Subcutaneous abdominal adipose tissue (tissue), 5 donors: Measurements from ENCODE around the gene RAB40A.
A peak's percentile ranks its signal among the peaks of the same experiment; 100 is the strongest.

Experiments
- H3K27ac ChIP-seq: one replicate; pipeline ENCODE4 v1.7.0; 2013; ENCODE audit warnings: low read depth, mild to moderate bottlenecking, inconsistent platforms, low read length, moderate library complexity
- H3K27me3 ChIP-seq, 5 donors: one replicate each; pipeline ENCODE4 v1.7.0; 2013; ENCODE audit warnings: low read length in 5 of 5, inconsistent platforms in 1 of 5; ENCODE audit not compliant: control insufficient read depth in 5 of 5, insufficient read depth in 4 of 5
- H3K36me3 ChIP-seq, 5 donors: one replicate each; pipeline ENCODE4 v1.7.0; 2013; ENCODE audit warnings: low read length in 5 of 5; ENCODE audit not compliant: control insufficient read depth in 5 of 5, insufficient read depth in 5 of 5
- H3K4me1 ChIP-seq, 5 donors: one replicate each; pipeline ENCODE4 v1.7.0; 2013; ENCODE audit warnings: low read length in 5 of 5, mild to moderate bottlenecking in 3 of 5, moderate library complexity in 1 of 5; ENCODE audit not compliant: control insufficient read depth in 5 of 5, insufficient read depth in 5 of 5
- H3K4me3 ChIP-seq, 5 donors: one replicate each; pipeline ENCODE4 v1.7.0; 2013; ENCODE audit warnings: low read length in 5 of 5, low read depth in 1 of 5
- H3K9ac ChIP-seq, 5 donors: one replicate each; pipeline ENCODE4 v1.7.0; 2013; ENCODE audit warnings: low read length in 5 of 5, mild to moderate bottlenecking in 4 of 5, moderate library complexity in 3 of 5
- H3K9me3 ChIP-seq, 5 donors: one replicate each; pipeline ENCODE4 v1.7.0; 2013; ENCODE audit warnings: low read length in 5 of 5; ENCODE audit not compliant: control insufficient read depth in 5 of 5
- donor health status: healthy.
- donor health status: healthy.
- donor health status: healthy.
- donor health status: healthy.
- donor health status: healthy.

The RAB40A gene

GRCh38 chrX:103519389-103519788 lies at the start of gene RAB40A:
Gene RAB40A, minus strand, starts transcription at chrX:103519489. Its CDS starts 18,733 bp downstream, at chrX:103500756.
- Histone ChIP-seq H3K4me1 (no peaks in the 10 kb centered on the region), H3K27ac (no peak within 1 kb of the TSS), H3K4me3 (no peak within 1 kb of the TSS), H3K36me3 (no peaks in the 10 kb centered on the region), H3K9me3 (no peaks in the 10 kb centered on the region), H3K27me3 (peaks cover 0 to 12% (median 3%) of the 10 kb centered on the region in 5 donors), H3K9ac (no peak within 1 kb of the TSS)

GRCh38 chrX:103565752-103566151 lies 46.5 kb upstream of the RAB40A start:
- Histone ChIP-seq H3K9ac (no peak overlapping the region), H3K4me3 (no peak overlapping the region), H3K36me3 (no peaks in the 10 kb centered on the region), H3K27me3 (peaks cover 0 to 12% (median 0%) of the 10 kb centered on the region in 5 donors), H3K4me1 (no peaks in the 10 kb centered on the region), H3K9me3 (no peaks in the 10 kb centered on the region), H3K27ac (no peak overlapping the region)

GRCh38 chrX:103565197-103565596 lies 45.9 kb upstream of the RAB40A start:
- Histone ChIP-seq H3K4me3 (no peak overlapping the region), H3K9ac (no peak overlapping the region), H3K9me3 (no peaks in the 10 kb centered on the region), H3K27ac (no peak overlapping the region), H3K27me3 (peaks cover 0 to 12% (median 0%) of the 10 kb centered on the region in 5 donors), H3K36me3 (no peaks in the 10 kb centered on the region), H3K4me1 (no peaks in the 10 kb centered on the region)

- Histone ChIP-seq H3K4me3 (no peak overlapping the region), H3K4me1 (no peaks in the 10 kb centered on the region), H3K27ac (no peak overlapping the region)
Observed at GRCh38 chrX:103562801-103563200, 43.5 kb upstream of the RAB40A start.

GRCh38 chrX:103560256-103560655 lies 41.0 kb upstream of the RAB40A start:
- Histone ChIP-seq H3K9me3 (no peaks in the 10 kb centered on the region), H3K27ac (no peak overlapping the region), H3K36me3 (no peaks in the 10 kb centered on the region), H3K27me3 (peaks cover 0 to 9% (median 3%) of the 10 kb centered on the region in 5 donors), H3K9ac (no peak overlapping the region), H3K4me1 (no peaks in the 10 kb centered on the region), H3K4me3 (no peak overlapping the region)

More at GRCh38 chrX:103562801-103563200, 43.5 kb upstream of the RAB40A start:
- no peak overlapping the region for H3K9ac ChIP-seq
- H3K27me3 ChIP-seq: peaks cover 0 to 12% (median 3%) of the 10 kb centered on the region in 5 donors
- H3K9me3 ChIP-seq: no peaks in the 10 kb centered on the region
- H3K36me3 ChIP-seq: no peaks in the 10 kb centered on the region

GRCh38 chrX:103556963-103557612 lies 37.8 kb upstream of the RAB40A start:
- no peak overlapping the region for H3K9ac ChIP-seq
- no peaks in the 10 kb centered on the region for H3K36me3 ChIP-seq
- no peak overlapping the region for H3K4me3 ChIP-seq
- peaks cover 2 to 5% (median 4%) of the 10 kb centered on the region in 5 donors for H3K27me3 ChIP-seq
- no peak overlapping the region for H3K27ac ChIP-seq
- peaks cover 0 to 8% (median 2%) of the 10 kb centered on the region in 5 donors for H3K4me1 ChIP-seq
- H3K9me3 ChIP-seq: no peaks in the 10 kb centered on the region

- no peak overlapping the region for H3K27ac ChIP-seq
- peaks cover 0 to 8% (median 2%) of the 10 kb centered on the region in 5 donors for H3K4me1 ChIP-seq
- H3K36me3 ChIP-seq: no peaks in the 10 kb centered on the region
- no peaks in the 10 kb centered on the region for H3K9me3 ChIP-seq
- H3K9ac ChIP-seq: no peak overlapping the region
- H3K4me3 ChIP-seq: peak overlapping the region; percentile 8 to 67 (median 55)
- peaks cover 2 to 5% (median 4%) of the 10 kb centered on the region in 5 donors for H3K27me3 ChIP-seq
Observed at GRCh38 chrX:103554687-103555424, 35.6 kb upstream of the RAB40A start.

- Histone ChIP-seq H3K36me3 (no peaks in the 10 kb centered on the region), H3K27ac (no peak overlapping the region), H3K9me3 (peaks cover 0 to 1% (median 0%) of the 10 kb centered on the region in 5 donors), H3K4me3 (no peak overlapping the region), H3K9ac (no peak overlapping the region), H3K4me1 (peaks cover 0 to 8% (median 2%) of the 10 kb centered on the region in 5 donors), H3K27me3 (peaks cover 0 to 5% (median 3%) of the 10 kb centered on the region in 5 donors)
Observed at GRCh38 chrX:103552236-103552635, 32.9 kb upstream of the RAB40A start.

- H3K9me3 ChIP-seq: peaks cover 0 to 4% (median 0%) of the 10 kb centered on the region in 5 donors
- H3K9ac ChIP-seq: no peak overlapping the region
- H3K4me1 ChIP-seq: peaks cover 0 to 8% (median 2%) of the 10 kb centered on the region in 5 donors
- H3K27ac ChIP-seq: no peak overlapping the region
- peaks cover 0 to 5% (median 3%) of the 10 kb centered on the region in 5 donors for H3K27me3 ChIP-seq
- H3K4me3 ChIP-seq: no peak overlapping the region
- H3K36me3 ChIP-seq: no peaks in the 10 kb centered on the region
Observed at GRCh38 chrX:103550415-103551051, 31.2 kb upstream of the RAB40A start.

- H3K36me3 ChIP-seq: no peaks in the 10 kb centered on the region
- no peak overlapping the region for H3K27ac ChIP-seq
- H3K27me3 ChIP-seq: peaks cover 0 to 5% (median 3%) of the 10 kb centered on the region in 5 donors
- H3K9me3 ChIP-seq: peaks cover 0 to 4% (median 0%) of the 10 kb centered on the region in 5 donors
- H3K4me3 ChIP-seq: no peak overlapping the region
- H3K4me1 ChIP-seq: peaks cover 0 to 6% (median 2%) of the 10 kb centered on the region in 5 donors
- H3K9ac ChIP-seq: no peak overlapping the region
Observed at GRCh38 chrX:103549916-103550315, 30.6 kb upstream of the RAB40A start.
